ENCODE data around the gene PRMT1. TPM values are rescaled to one million over a fixed set of nuclear protein-coding genes. Genes with fewer than 3 reads are reported as not detected.

PRMT1 gene
- polyA plus RNA-seq, 1 donor from 2014 or later = 610 TPM

- H3K4me2 ChIP-seq (ENCODE audit: low read length) = no peak overlapping the region
Measured at GRCh38 chr19:49672131-49672919, 4.7 kb upstream of the PRMT1 start.

GRCh38 chr19:49676136-49676783 lies 811 bp upstream of the PRMT1 start:
- Histone ChIP-seq H3K9ac (ENCODE audit: low read length) (peak overlapping the region; percentile 73), H3K27ac (ENCODE audit: low read length) (peak overlapping the region; percentile 91), H4K20me1 (ENCODE audit: insufficient read depth) (no peaks in the 10 kb centered on the region), H3K9me3 (ENCODE audit: low read length) (no peaks in the 10 kb centered on the region), H3K36me3 (ENCODE audit: insufficient read depth, low read length) (no peaks in the 10 kb centered on the region), H2AFZ (ENCODE audit: low read depth, low read length) (peak overlapping the region; percentile 70), H3K9me2 (ENCODE audit: insufficient read depth, low read length) (no peaks in the 10 kb centered on the region), H3K27me3 (ENCODE audit: insufficient read depth, low read depth, low read length) (no peaks in the 10 kb centered on the region), H3K79me2 (replicated peaks; ENCODE audit: insufficient read depth, low read length) (peaks cover 34% of the 10 kb centered on the region), H3K4me3 (ENCODE audit: low read length) (peak overlapping the region; percentile 68), H3F3A (ENCODE audit: insufficient read depth, low read length, poor library complexity, severe bottlenecking) (peaks cover 3% of the 10 kb centered on the region), H3K4me2 (ENCODE audit: low read length) (peak overlapping the region; percentile 49)
- peak; percentile 68 for TF ChIP-seq REST (IDR thresholded peaks at IDR 0.05; ENCODE audit: borderline replicate concordance)
- TF ChIP-seq POLR2AphosphoS5 (IDR thresholded peaks at IDR 0.05) = peak; percentile 66
- TF ChIP-seq RAD21 (conservative IDR thresholded peaks at IDR 0.05) = no peak
- TF ChIP-seq EP300 (conservative IDR thresholded peaks at IDR 0.05; ENCODE audit: poor library complexity, severe bottlenecking) = peak; percentile 56
- TF ChIP-seq SMC3 (conservative IDR thresholded peaks at IDR 0.05; ENCODE audit: poor library complexity) = no peak
- peak; percentile 23 for TF ChIP-seq CTCF (IDR thresholded peaks at IDR 0.05; ENCODE audit: poor library complexity, severe bottlenecking)
- TF ChIP-seq MXI1 (conservative IDR thresholded peaks at IDR 0.05; ENCODE audit: poor library complexity, severe bottlenecking) = peak; percentile 19
- TF ChIP-seq EZH2 (IDR thresholded peaks at IDR 0.05; ENCODE audit: borderline replicate concordance, insufficient read depth, low read length, poor library complexity, severe bottlenecking) = no peak
- TF ChIP-seq TAF1 (IDR thresholded peaks at IDR 0.05; ENCODE audit: low read depth) = peak; percentile 5

More at GRCh38 chr19:49672131-49672919, 4.7 kb upstream of the PRMT1 start:
- Histone ChIP-seq H3K79me2 (replicated peaks; ENCODE audit: insufficient read depth, low read length) (no peaks in the 10 kb centered on the region), H3F3A (ENCODE audit: insufficient read depth, low read length, poor library complexity, severe bottlenecking) (no peaks in the 10 kb centered on the region), H4K20me1 (ENCODE audit: insufficient read depth) (no peaks in the 10 kb centered on the region), H2AFZ (ENCODE audit: low read depth, low read length) (no peak overlapping the region), H3K9me2 (ENCODE audit: insufficient read depth, low read length) (no peaks in the 10 kb centered on the region), H3K9me3 (ENCODE audit: low read length) (no peaks in the 10 kb centered on the region), H3K27ac (ENCODE audit: low read length) (no peak overlapping the region), H3K4me3 (ENCODE audit: low read length) (peak overlapping the region; percentile 22), H3K36me3 (ENCODE audit: insufficient read depth, low read length) (no peaks in the 10 kb centered on the region), H3K27me3 (ENCODE audit: insufficient read depth, low read depth, low read length) (no peaks in the 10 kb centered on the region), H3K9ac (ENCODE audit: low read length) (no peak overlapping the region)
- TF ChIP-seq TAF1 (IDR thresholded peaks at IDR 0.05; ENCODE audit: low read depth) (no peak), MXI1 (conservative IDR thresholded peaks at IDR 0.05; ENCODE audit: poor library complexity, severe bottlenecking) (no peak), RAD21 (conservative IDR thresholded peaks at IDR 0.05) (peak; percentile 54), POLR2AphosphoS5 (IDR thresholded peaks at IDR 0.05) (no peak), CTCF (IDR thresholded peaks at IDR 0.05; ENCODE audit: poor library complexity, severe bottlenecking) (peak; percentile 80), SMC3 (conservative IDR thresholded peaks at IDR 0.05; ENCODE audit: poor library complexity) (peak; percentile 71)
